Measurements from ENCODE around the gene UBXN4. TPM values are rescaled to one million over a fixed set of nuclear protein-coding genes. Genes with fewer than 3 reads are reported as not detected.
"Not testable (repeated sequence)": the region's sequence is repeated elsewhere in the genome, so short reads cannot be mapped to it uniquely, and the experiment has no call there.

The UBXN4 gene
- total RNA-seq, 4 donors from 2014 or later, result 60.1 to 86.7 (median 75.1) TPM

- DNase-seq (ENCODE audit: low spot score), result peak; percentile 30
- ATAC-seq (ENCODE audit: low FRiP score), result peak; percentile 73
- peak in 1 of 3 donors; percentile 85 for TF ChIP-seq CTCF (IDR thresholded peaks at IDR 0.05)
Observed at GRCh38 chr2:135709992-135710391, 31.7 kb upstream of the UBXN4 start.

- DNase-seq (ENCODE audit: low spot score); ATAC-seq (ENCODE audit: low FRiP score): not testable (repeated sequence)
Observed at GRCh38 chr2:135715086-135715485, 26.6 kb upstream of the UBXN4 start.

GRCh38 chr2:135728064-135728743 lies 13.5 kb upstream of the UBXN4 start:
- no peak for TF ChIP-seq CTCF (IDR thresholded peaks at IDR 0.05)
- DNase-seq (ENCODE audit: low spot score) (no peak), ATAC-seq (ENCODE audit: low FRiP score) (no peak)

GRCh38 chr2:135732561-135732960 lies 9.1 kb upstream of the UBXN4 start:
- TF ChIP-seq CTCF (IDR thresholded peaks at IDR 0.05), result no peak
- no peak for ATAC-seq (ENCODE audit: low FRiP score)
- DNase-seq (ENCODE audit: low spot score), result no peak

GRCh38 chr2:135733045-135733444 lies 8.6 kb upstream of the UBXN4 start:
- no peak for ATAC-seq (ENCODE audit: low FRiP score)
- DNase-seq (ENCODE audit: low spot score), result no peak
- TF ChIP-seq CTCF (IDR thresholded peaks at IDR 0.05), result no peak

- no peak for DNase-seq (ENCODE audit: low spot score)
- ATAC-seq (ENCODE audit: low FRiP score), result no peak
- TF ChIP-seq CTCF (IDR thresholded peaks at IDR 0.05), result no peak
Observed at GRCh38 chr2:135736546-135736945, 5.1 kb upstream of the UBXN4 start.

- DNase-seq (ENCODE audit: low spot score), result no peak
- no peak for ATAC-seq (ENCODE audit: low FRiP score)
- TF ChIP-seq CTCF (IDR thresholded peaks at IDR 0.05), result no peak
Observed at GRCh38 chr2:135740206-135740605, 1.4 kb upstream of the UBXN4 start.

Measured in omental fat pad (tissue), 4 donors.